HG02759 (cell line): ENCODE results near the gene ACOD1.

Experiments used
- ATAC-seq: cut with Tn5 transposase; IDR thresholded peaks from one replicate; pipeline ENCODE4 v1.9.1; 2021; ENCODE audit warnings: mild to moderate bottlenecking, moderate library complexity; ENCODE audit not compliant: unreplicated experiment

Gene ACOD1

DNA sequence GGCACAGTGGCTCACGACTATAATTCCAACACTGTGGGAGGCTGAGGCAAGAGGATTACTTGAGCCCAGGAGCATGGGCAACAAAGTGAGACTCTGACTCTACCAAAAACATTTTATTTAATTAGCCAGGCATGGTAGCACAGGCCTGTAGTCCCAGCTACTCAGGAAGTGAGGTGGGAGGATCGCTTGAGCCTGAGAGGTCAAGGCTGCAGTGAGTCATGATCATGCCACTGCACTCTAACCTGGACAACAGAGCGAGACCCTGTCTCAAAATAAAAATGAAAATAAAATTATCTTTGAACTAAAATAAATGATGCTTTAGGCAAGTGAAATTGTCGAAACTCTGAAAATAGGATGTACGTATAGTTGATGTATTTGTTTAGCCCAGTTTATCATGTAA, 35.4 kb downstream of the ACOD1 start:
- no peak for ATAC-seq

GRCh38 chr13:76991432-76991795, 43.1 kb downstream of the ACOD1 start:
- peak; percentile 48 for ATAC-seq

DNA sequence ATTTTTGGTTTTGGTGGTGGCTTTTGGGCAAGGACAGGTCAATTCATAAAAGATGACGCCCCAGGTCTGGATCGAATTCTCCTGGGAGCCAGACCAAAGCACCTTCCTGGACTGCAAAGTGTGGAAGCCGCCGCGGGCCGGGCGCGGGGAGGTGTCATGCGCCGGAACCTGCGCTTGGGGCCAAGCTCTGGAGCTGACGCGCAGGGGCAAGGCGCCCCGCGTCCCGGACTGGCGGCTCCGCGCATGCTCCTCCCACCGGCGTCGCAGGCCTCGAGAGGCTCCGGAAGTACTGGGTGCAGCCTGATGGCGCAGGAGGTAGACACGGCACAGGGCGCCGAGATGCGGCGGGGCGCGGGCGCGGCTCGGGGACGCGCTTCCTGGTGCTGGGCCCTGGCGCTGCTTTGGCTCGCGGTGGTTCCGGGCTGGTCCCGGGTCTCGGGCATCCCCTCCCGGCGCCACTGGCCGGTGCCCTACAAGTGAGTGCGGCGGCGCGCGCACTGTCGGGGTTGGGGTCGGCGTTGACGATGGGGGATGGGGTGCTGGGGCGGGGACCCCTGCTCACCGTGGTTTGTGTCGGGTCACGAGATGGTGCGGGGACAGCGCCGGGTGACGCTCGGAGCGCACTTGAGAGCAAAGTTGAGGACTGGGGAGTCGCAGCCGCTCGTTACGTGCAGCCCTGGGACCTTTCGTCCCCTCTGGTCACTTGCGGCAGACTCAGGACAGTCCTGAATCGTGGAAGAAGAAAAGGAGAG, 43.7 kb downstream of the ACOD1 start, which contains the start of gene CLN5:
CLN5 (plus strand) TSS at position 286 of the 752 bp plus-strand sequence; CDS start at position 304, 18 bp downstream.
- ATAC-seq = peak; percentile 96

GRCh38 chr13:76992548-76993001, 44.3 kb downstream of the ACOD1 start:
- peak; percentile 3 for ATAC-seq

DNA sequence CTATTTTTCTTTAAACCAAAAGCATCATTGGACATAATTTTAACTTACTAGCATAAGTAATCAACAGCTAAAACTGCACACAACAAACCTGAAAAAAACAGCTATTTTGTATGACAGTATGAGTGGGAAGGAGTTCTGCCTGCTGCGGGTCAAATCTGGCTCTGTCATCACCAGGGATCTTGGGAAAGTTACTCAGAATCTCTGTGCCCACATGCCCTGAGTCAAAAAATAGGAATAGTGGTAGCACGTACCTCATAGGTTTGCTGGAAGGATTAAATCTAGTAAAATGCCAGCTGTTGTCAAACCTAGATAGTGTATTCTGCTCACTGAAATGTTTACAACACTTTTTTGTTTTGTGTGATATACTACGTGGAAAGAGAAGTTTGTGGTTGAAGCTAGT, 44.7 kb downstream of the ACOD1 start:
- ATAC-seq = no peak

DNA sequence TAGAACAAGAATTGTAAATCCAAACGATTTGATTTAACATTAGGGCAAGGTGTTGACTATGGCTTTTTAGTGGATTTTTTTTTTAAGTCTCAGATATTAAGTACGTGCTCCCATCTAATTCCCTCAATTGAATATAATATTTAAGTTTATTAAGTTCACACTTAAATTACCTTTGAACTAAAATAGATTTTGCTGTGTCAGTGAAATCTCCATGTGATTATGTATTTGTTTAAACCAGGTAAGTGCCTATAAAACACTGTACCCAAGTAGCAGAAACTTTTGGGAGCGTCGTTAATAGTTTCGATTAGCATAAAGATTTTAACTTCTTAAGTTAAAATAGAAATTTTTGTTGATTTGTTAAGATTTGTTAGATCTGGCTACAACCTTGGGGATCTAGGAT, 45.2 kb downstream of the ACOD1 start:
- no peak for ATAC-seq

- ATAC-seq = no peak
These were observed 46.0 kb downstream of the ACOD1 start for GRCh38 chr13:76994281-76994680.

- no peak for ATAC-seq
These were observed 52.2 kb downstream of the ACOD1 start for GRCh38 chr13:77000475-77000874.

DNA sequence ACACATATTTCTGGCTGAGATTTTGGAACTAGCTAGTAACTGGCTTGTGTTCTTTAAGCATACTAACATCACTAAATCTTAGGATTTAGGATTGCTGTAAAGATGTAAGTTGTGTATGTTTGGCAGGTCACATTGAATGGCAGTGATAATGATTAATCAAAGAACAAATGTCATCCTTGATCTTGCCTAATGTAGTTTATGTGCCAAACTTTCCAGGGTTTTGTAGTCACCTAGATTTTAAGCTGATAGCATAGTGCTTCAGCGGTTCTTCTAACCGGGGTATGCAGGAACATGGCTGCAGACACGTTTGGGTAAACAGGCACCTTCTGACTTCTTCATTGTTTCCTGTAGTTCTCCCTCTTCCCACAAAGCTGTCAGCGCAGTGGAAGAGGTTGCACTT, 53.2 kb downstream of the ACOD1 start:
- no peak for ATAC-seq

GRCh38 chr13:77001963-77002587, 53.8 kb downstream of the ACOD1 start:
- no peak for ATAC-seq

DNA sequence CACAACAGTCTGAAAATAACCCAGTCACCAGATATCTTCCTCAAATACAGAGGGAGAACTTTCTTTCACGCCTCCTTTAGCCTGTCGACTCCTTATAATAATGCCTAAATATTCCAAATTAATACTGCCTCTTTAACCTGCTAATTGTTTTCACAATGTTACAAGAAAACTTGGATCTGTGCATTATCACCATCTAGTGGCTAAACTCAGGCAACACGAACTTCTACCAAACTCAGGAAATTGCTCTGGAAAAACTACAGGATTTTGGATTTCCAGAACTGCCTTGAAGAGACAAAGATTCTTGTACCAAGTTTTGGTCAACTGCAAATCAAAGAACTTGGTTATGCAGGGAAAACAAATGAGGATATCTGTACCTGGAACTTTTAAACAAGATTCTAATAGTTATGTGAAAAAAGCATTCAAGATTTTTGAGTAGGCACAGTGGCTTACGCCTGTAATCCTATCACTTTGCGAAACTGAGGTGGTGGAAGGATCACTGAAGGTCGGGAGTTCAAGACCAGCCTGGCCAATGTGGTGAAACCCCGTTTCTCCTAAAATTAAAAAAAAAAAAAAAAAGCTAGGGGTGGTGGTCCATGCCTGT, 54.4 kb downstream of the ACOD1 start:
- no peak for ATAC-seq
